Hepatic stellate cell (primary cell): ENCODE data around the gene DNAJC16.
"Not testable (repeated sequence)": the region's sequence is repeated elsewhere in the genome, so short reads cannot be mapped to it uniquely, and the experiment has no call there.

Experiments
- DNase-seq: peaks from one replicate; pipeline ENCODE4 v3.0.0; 2011; ENCODE audit warnings: low spot score

Gene DNAJC16

GRCh38 chr1:15526490-15527339 is at the start of gene DNAJC16:
Gene DNAJC16 (plus strand): TSS chr1:15526848. CDS start chr1:15529106, 2,258 bp downstream.
- peak; percentile 94 for DNase-seq

- DNase-seq: no peak
Observed at GRCh38 chr1:15476927-15477326, 49.7 kb upstream of the DNAJC16 start.

- DNase-seq: no peak
Observed at GRCh38 chr1:15477646-15478212, 48.9 kb upstream of the DNAJC16 start.

- DNase-seq: no peak
Observed at GRCh38 chr1:15479654-15480347, 46.8 kb upstream of the DNAJC16 start.

- not testable (repeated sequence) for DNase-seq
Observed at GRCh38 chr1:15482455-15482854, 44.2 kb upstream of the DNAJC16 start.

- not testable (repeated sequence) for DNase-seq
Observed at GRCh38 chr1:15482983-15483543, 43.6 kb upstream of the DNAJC16 start.

GRCh38 chr1:15483971-15484370 is 42.7 kb upstream of the DNAJC16 start:
- no peak for DNase-seq

- DNase-seq: not testable (repeated sequence)
Observed at GRCh38 chr1:15484443-15484842, 42.2 kb upstream of the DNAJC16 start.

GRCh38 chr1:15485636-15486035 is 41.0 kb upstream of the DNAJC16 start:
- no peak for DNase-seq

- not testable (repeated sequence) for DNase-seq
Observed at GRCh38 chr1:15486844-15487610, 39.6 kb upstream of the DNAJC16 start.

GRCh38 chr1:15488371-15488770 is 38.3 kb upstream of the DNAJC16 start:
- DNase-seq: no peak

- no peak for DNase-seq
Observed at GRCh38 chr1:15489052-15489736, 37.5 kb upstream of the DNAJC16 start.

GRCh38 chr1:15491010-15491409 is 35.6 kb upstream of the DNAJC16 start:
- DNase-seq: not testable (repeated sequence)

- no peak for DNase-seq
Observed at GRCh38 chr1:15492596-15492995, 34.1 kb upstream of the DNAJC16 start.

- no peak for DNase-seq
Observed at GRCh38 chr1:15493869-15494390, 32.7 kb upstream of the DNAJC16 start.

- no peak for DNase-seq
Observed at GRCh38 chr1:15500184-15501178, 26.2 kb upstream of the DNAJC16 start.

- DNase-seq: peak; percentile 76
Observed at GRCh38 chr1:15501208-15502032, 25.2 kb upstream of the DNAJC16 start.

- DNase-seq: no peak
Observed at GRCh38 chr1:15504436-15504835, 22.2 kb upstream of the DNAJC16 start.

GRCh38 chr1:15506831-15507230 is 19.8 kb upstream of the DNAJC16 start:
- no peak for DNase-seq
